KOPT-K1 (cell line): ENCODE data around the gene IL1RAP.
"Not testable (repeated sequence)": the region's sequence is repeated elsewhere in the genome, so short reads cannot be mapped to it uniquely, and the experiment has no call there.

Source experiments
- H3K27ac ChIP-seq: fragments of 200-600 bp; sonication (generic); 2 replicates; pipeline ENCODE4 v1.5.1; 2016; ENCODE audit warnings: antibody characterized with exemption, mild to moderate bottlenecking, low read depth, low read length; ENCODE audit not compliant: poor library complexity, severe bottlenecking
- H3K36me3 ChIP-seq: fragments of 200-600 bp; sonication (generic); 2 replicates; pipeline ENCODE4 v1.5.1; 2017; ENCODE audit warnings: antibody characterized with exemption, mild to moderate bottlenecking, low read length, moderate library complexity; ENCODE audit not compliant: insufficient read depth
- H3K9me3 ChIP-seq: fragments of 200-600 bp; sonication (generic); 2 replicates; pipeline ENCODE4 v1.5.1; 2017; ENCODE audit warnings: antibody characterized with exemption, low read length, mild to moderate bottlenecking; ENCODE audit not compliant: insufficient read depth, poor library complexity, severe bottlenecking

IL1RAP gene

DNA sequence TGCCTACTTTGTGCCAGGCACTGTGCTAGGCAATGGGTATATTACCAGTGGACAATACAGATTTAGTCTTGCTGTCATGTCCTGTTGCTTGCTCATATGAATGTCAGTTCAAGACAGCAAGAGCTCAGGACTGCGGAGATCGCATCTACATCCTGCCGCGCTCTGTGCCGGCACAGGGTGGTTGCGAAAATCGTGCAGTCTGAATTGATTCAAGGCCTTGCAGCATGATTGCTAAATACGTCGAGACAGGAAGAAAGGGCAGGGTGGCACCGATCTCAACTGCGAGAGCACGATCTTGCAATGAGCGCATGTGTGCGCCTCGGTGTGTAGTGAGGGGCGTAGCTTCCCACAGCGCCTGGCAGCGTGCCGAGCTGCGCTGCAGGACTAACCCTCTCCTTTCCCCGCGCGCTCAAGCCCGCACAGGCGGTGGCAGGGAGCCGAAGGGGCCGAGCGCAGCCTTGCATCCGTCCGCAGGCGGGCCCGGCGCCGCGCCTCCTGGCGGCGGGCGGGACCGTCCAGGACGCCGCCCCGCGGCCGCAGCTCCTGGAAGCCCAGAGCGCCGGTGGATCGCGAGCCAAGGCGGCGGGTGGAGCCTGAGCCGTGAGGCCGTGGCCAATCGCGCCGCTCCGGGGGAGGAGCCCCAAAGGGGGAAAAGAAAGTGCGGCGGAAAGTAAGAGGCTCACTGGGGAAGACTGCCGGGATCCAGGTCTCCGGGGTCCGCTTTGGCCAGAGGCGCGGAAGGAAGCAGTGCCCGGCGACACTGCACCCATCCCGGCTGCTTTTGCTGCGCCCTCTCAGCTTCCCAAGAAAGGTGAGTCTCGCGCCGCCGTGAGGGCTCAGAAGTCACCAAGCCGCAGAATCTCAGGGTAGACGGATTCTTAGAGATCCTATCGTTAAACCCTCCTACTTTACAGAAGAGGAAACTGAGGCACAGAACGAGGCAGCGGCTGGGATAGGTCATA is at the start of gene IL1RAP:
Gene IL1RAP, plus strand, starts transcription at position 677 of the 962 bp plus-strand sequence. CDS start 50,205 bp downstream, outside the sequence.
- H3K9me3 ChIP-seq: no peaks in the 10 kb centered on the region
- H3K27ac ChIP-seq: no peak within 1 kb of the TSS
- H3K36me3 ChIP-seq: no peaks in the 10 kb centered on the region

DNA sequence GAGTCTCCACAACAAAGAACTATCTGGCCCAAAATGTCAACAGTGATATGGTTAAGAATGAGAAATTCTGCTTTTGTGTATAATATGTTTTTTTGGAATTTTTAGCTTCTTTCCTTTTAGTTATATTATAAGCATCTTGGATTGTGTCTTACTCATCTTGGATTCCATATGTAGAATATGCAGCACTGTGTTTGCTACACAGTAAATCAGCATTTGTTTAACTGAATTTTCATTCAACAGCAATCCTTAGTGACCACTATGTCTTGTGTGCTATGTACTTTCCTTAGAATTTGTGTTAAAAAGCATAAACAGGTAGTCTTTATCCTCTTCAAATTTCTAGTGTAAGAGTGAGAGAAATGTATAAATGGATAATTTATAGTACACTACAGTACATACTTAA is 46.0 kb upstream of the IL1RAP start:
- Histone ChIP-seq H3K27ac (no peak overlapping the region), H3K9me3 (no peaks in the 10 kb centered on the region), H3K36me3 (no peaks in the 10 kb centered on the region)

DNA sequence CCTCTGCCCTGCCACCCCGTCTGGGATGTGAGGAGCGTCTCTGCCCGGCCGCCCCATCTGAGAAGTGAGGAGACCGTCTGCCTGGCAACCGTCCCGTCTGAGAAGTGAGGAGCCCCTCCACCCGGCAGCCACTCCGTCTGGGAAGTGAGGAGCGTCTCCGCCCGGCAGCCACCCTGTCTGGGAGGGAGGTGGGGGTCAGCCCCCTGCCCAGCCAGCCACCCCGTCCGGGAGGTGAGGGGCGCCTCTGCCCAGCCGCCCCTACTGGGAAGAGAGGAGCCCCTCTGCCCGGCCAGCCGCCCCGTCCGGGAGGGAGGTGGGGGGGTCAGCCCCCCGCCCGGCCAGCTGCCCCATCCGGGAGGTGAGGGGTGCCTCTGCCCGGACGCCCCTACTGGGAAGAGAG is 40.6 kb upstream of the IL1RAP start:
- H3K27ac ChIP-seq, H3K9me3 ChIP-seq, H3K36me3 ChIP-seq: not testable (repeated sequence)

DNA sequence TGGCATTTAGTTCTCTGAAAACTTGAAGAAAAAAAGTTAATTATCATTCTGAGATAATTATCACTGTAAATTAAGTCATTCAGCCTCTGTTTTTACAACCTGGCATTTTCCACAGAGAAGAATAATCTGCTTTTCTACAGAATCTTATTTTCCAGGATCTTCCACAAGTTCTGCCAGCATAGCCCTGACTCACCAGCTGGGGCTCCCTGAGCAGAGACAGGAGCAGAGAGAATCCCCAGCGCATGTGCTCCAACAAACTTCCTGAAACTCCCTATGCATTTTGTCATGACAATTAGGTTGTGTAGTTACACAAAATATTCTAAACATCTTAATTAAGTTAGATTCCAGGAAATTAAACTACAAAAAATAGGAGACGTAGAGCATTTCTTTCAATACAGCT is 32.1 kb upstream of the IL1RAP start:
- no peaks in the 10 kb centered on the region for H3K9me3 ChIP-seq
- H3K36me3 ChIP-seq: no peaks in the 10 kb centered on the region
- H3K27ac ChIP-seq: no peak overlapping the region

DNA sequence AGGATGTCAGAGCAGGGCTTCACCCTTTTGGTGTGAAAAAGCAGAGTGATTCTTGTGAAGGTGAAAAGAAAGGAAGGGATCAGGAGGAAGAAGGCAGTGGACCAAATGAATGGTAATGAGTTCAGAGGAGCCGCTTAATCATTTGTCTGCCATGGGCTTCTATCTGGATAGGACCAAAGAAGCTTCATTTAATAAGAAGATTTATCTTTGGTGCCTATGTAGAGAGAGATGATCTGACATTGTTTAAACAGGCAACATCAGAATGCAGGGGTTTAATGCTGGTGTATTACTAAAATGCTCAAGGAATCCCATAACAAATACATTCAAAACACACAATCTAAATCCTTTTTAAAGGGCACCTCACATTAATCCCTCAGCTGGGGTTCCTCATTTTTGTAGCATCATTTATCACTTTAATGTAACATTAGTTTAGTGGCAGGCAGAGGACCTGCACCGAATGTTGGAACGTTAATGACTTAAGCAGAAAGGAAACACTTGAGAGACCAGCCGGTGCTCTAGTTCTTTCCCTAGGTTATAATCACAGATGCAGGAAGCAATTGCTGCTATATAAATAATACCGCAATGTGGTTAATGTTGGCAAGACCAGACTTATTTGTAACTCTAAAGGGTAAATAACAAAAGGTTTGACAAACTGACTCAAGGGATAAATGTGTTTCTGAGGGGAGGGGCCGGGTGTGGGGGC is 27.9 kb upstream of the IL1RAP start:
- H3K36me3 ChIP-seq: no peaks in the 10 kb centered on the region
- no peak overlapping the region for H3K27ac ChIP-seq
- H3K9me3 ChIP-seq: no peaks in the 10 kb centered on the region

- no peaks in the 10 kb centered on the region for H3K9me3 ChIP-seq
- H3K36me3 ChIP-seq: no peaks in the 10 kb centered on the region
- no peak overlapping the region for H3K27ac ChIP-seq
These were observed 27.4 kb upstream of the IL1RAP start for GRCh38 chr3:190486533-190486864.

DNA sequence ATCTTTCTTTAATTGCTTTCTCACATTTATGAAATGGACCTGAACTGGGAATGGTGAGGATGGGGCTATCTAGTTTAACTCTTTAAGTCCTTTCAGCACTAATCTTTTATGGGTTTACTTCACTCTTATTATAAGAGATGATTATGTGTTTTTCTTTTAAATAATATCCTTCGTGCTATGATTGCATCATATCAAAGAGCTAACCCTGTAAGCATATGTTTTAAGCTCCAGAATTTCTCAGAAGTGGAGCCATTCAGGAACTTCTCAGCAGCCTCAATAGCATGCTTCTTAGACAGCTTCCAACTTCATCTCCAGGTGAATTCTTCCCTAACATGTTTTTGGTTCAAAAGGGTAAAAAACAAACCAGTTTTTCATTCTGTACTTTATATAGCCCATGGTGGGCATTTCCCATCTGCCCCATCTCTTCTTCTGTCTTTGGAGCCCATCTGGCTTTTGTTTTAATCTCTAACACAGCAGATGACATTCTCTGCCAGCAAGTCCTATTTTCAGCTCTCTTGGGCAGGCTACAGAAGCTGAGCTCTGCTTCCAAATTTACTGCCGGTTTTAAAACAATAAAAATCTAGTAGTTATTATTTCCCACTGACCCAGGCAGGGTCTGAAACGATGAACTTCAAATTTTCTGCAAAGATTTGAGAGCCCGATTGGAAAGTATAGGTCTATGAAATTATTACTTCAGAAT is 26.8 kb upstream of the IL1RAP start:
- Histone ChIP-seq H3K9me3 (no peaks in the 10 kb centered on the region), H3K36me3 (no peaks in the 10 kb centered on the region), H3K27ac (no peak overlapping the region)

GRCh38 chr3:190491533-190492054 is 22.3 kb upstream of the IL1RAP start:
- no peak overlapping the region for H3K27ac ChIP-seq
- no peaks in the 10 kb centered on the region for H3K36me3 ChIP-seq
- no peaks in the 10 kb centered on the region for H3K9me3 ChIP-seq

DNA sequence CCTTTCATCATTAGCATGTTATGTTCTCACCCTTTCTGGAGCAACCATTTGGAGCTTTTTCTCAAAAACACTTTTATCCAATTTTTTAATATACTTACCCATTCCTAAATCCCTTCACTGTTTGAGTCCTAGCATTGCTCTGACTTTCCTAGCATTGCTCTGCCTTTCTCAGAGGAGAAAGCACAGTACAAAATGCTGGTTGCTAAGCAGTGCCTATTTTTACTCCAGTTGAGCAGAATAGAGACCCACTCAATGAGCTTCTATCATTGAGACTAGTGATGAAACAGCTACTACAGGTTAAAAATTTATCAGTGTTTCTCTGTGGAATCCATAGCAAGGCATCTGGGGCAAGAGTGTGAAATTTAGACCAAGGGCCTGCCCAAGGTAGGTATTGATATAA is 21.8 kb upstream of the IL1RAP start:
- Histone ChIP-seq H3K36me3 (no peaks in the 10 kb centered on the region), H3K9me3 (no peaks in the 10 kb centered on the region), H3K27ac (no peak overlapping the region)

DNA sequence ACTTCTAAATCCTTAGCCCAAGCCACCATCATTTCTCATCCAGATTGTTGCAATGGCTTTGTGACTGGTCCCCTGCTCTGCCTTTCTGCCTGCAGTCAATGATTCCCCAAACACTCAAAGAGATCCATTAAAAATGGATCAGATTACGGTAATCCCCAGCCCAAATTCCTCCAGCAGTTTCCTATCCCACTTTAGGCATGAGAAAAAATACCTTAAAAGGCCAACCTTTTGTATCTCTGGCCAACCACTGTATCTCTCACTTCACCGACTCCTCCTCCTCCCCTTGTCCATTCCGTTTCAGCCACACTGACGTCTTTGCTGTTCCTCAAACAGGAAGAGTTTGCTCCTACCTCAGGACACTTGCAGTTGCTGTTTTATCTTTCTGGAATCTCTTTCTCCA is 20.9 kb upstream of the IL1RAP start:
- H3K27ac ChIP-seq: no peak overlapping the region
- H3K9me3 ChIP-seq: no peaks in the 10 kb centered on the region
- H3K36me3 ChIP-seq: no peaks in the 10 kb centered on the region

- Histone ChIP-seq H3K36me3 (no peaks in the 10 kb centered on the region), H3K27ac (no peak overlapping the region), H3K9me3 (no peaks in the 10 kb centered on the region)
These were observed 19.0 kb upstream of the IL1RAP start for GRCh38 chr3:190494907-190495306.

DNA sequence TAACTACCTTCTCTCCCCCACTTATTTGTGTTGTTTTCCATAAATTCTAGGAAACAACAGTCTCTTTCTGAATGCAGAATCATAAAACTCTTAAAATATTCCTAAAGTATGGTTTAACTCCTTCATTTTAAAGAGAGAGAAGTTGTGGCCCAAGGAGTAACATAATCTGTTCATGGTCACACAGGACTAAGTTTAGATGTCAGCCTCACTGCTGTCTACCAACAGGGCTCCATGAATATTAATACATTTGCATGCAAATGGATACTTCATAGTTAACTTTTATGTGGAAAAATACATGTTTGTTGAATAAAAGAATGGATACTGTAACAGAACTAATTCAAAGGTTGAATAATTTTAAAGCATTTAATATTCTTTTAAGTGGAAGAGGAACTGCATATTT is 18.5 kb upstream of the IL1RAP start:
- Histone ChIP-seq H3K36me3 (no peaks in the 10 kb centered on the region), H3K9me3 (no peaks in the 10 kb centered on the region), H3K27ac (no peak overlapping the region)

DNA sequence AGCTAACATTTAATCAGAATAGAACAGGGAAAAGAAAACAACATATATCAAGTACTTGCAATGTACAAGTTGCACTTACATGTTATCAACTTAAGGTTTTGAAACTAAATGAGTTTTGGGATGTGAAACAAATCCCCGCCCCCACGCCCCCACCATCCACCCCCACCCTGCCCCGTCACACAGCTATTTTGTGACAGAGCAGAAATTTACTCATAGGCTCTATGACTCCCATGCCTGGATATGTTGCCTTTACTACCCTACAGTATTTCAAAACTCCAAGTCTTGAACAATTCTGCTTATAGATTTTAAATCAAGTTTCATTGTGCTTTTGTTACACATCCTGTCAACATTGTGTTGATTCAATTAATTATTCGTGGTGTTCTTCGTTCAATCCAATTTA is 18.1 kb upstream of the IL1RAP start:
- Histone ChIP-seq H3K36me3 (no peaks in the 10 kb centered on the region), H3K9me3 (no peaks in the 10 kb centered on the region), H3K27ac (no peak overlapping the region)

GRCh38 chr3:190496859-190497258 is 17.0 kb upstream of the IL1RAP start:
- Histone ChIP-seq H3K36me3 (no peaks in the 10 kb centered on the region), H3K9me3 (no peaks in the 10 kb centered on the region), H3K27ac (no peak overlapping the region)

DNA sequence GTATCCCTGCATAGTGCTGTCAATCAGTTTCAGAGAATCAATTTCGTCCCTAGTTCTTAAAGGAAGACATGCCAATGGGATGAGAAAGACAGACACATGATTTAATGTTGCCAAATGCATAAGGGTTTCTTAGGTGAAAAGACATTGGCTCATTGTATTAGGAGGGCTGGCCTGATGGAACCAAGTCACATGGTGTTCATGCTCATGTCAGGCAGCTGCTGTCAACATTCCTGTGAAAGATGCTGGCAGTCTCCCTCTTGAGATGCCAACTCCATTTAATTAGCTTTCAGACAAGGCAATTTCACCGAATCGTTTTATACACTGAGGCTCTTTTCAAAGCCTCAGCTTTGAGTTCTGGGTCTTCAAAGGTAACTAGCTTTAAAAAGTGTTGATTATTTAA is 16.1 kb upstream of the IL1RAP start:
- H3K27ac ChIP-seq: no peak overlapping the region
- no peaks in the 10 kb centered on the region for H3K36me3 ChIP-seq
- no peaks in the 10 kb centered on the region for H3K9me3 ChIP-seq
